A549 (cell line): ENCODE measurements around the gene STAT2. TPM values are rescaled to one million over a fixed set of nuclear protein-coding genes. Genes with fewer than 3 reads are reported as not detected.

Source experiments
- ATAC-seq, 2 experiments: fragments of 200-7000 bp in 1 of 2; fragments of >200 bp in 1 of 2; cut with Nextera tagmentation in 1 of 2; cut with Tn5 transposase in 1 of 2; 3 replicates each; pipeline versions ENCODE4 v1.8.0 to v1.9.1; 2018 to 2020; ENCODE audit warnings: mild to moderate bottlenecking in 1 of 2, moderate library complexity in 1 of 2
- CTCF ChIA-PET: fragments of 300-600 bp; sonication (Branson Sonifier 250); formaldehyde crosslinking; extraction: SDS; loops from one replicate; lab custom pipeline; 2021; ENCODE audit warnings: antibody characterized with exemption, inconsistent platforms; lab: Yijun Ruan, JAX
- POLR2A ChIA-PET: fragments of 350-600 bp; formaldehyde crosslinking; extraction: SDS; loops from one replicate; lab custom pipeline; 2021; ENCODE audit warnings: antibody characterized with exemption, inconsistent platforms; lab: Yijun Ruan, JAX
- DNase-seq, 2 experiments: peaks; one replicate each; pipeline versions ENCODE4 v3.0.0 to v3.0.0-alpha.2; 2011 to 2016; ENCODE audit warnings: low read depth in 1 of 2, low spot score in 1 of 2
- FAIRE-seq: peaks from 2 replicates; lab custom pipeline; 2011; peaks lifted over from hg19 to GRCh38; lab: Jason Lieb, UNC
- H3K27ac ChIP-seq, 2 experiments: fragments of >200 bp; sonication (Bioruptor Twin); formaldehyde crosslinking; 3 replicates each; pipeline ENCODE4 v1.5.1; 2016 to 2017
- H3K4me1 ChIP-seq: fragments of >200 bp; sonication (Bioruptor Twin); formaldehyde crosslinking; 3 replicates; pipeline ENCODE4 v1.6.1; 2016
- H3K4me2 ChIP-seq: fragments of >200 bp; sonication (Bioruptor Twin); formaldehyde crosslinking; 3 replicates; pipeline ENCODE4 v1.6.1; 2016
- H3K4me3 ChIP-seq: fragments of >200 bp; sonication (Bioruptor Twin); formaldehyde crosslinking; 3 replicates; pipeline ENCODE4 v1.5.1; 2016
- H3K9me3 ChIP-seq: fragments of >200 bp; sonication (Bioruptor Twin); formaldehyde crosslinking; 3 replicates; pipeline ENCODE4 v1.6.1; 2016
- CBX2 ChIP-seq: fragments of 200-600 bp; sonication (generic); IDR thresholded peaks from 2 replicates; pipeline ENCODE4 v1.6.1; 2016; ENCODE audit warnings: low read depth, mild to moderate bottlenecking, borderline replicate concordance
- EP300 ChIP-seq, 2 experiments: fragments of >200 bp; sonication (Bioruptor Twin); formaldehyde crosslinking; IDR thresholded peaks; 2 replicates in 1 of 2; 3 replicates in 1 of 2; pipeline ENCODE4 v1.6.1; 2016 to 2017
- HOXA7 ChIP-seq: fragments of 250-450 bp; sonication (Bioruptor Pico); IDR thresholded peaks from 2 replicates; pipeline ENCODE4 v1.5.0; 2020; ENCODE audit warnings: mild to moderate bottlenecking, moderate library complexity
- JUN ChIP-seq, 2 experiments: fragments of >200 bp; sonication (Bioruptor Twin); formaldehyde crosslinking; IDR thresholded peaks; 2 replicates in 1 of 2; 3 replicates in 1 of 2; pipeline ENCODE4 v1.6.1; 2016 to 2017
- KDM5A ChIP-seq: fragments of 200-600 bp; sonication (generic); IDR thresholded peaks from 2 replicates; pipeline ENCODE4 v1.6.1; 2016; ENCODE audit warnings: antibody characterized with exemption, mild to moderate bottlenecking
- MYC ChIP-seq: IDR thresholded peaks from 2 replicates; pipeline ENCODE4 v1.6.1; 2012; ENCODE audit warnings: mild to moderate bottlenecking, inconsistent platforms, low read length, improper control_type of control experiment, borderline replicate concordance
- PHF8 ChIP-seq: fragments of 200-600 bp; sonication (generic); IDR thresholded peaks from 2 replicates; pipeline ENCODE4 v1.6.1; 2016; ENCODE audit warnings: low read depth, mild to moderate bottlenecking, antibody characterized with exemption, moderate library complexity, borderline replicate concordance
- POLR2A ChIP-seq: IDR thresholded peaks from 2 replicates; pipeline ENCODE4 v1.6.1; 2012; ENCODE audit warnings: mild to moderate bottlenecking, low read length
- RARB ChIP-seq: fragments of 250-450 bp; sonication (Bioruptor Pico); IDR thresholded peaks from 2 replicates; pipeline ENCODE4 v1.8.0; 2021; ENCODE audit warnings: mild to moderate bottlenecking, moderate library complexity
- SREBF2 ChIP-seq: fragments of 450-650 bp; IDR thresholded peaks from 2 replicates; pipeline ENCODE4 v1.6.1; 2014; ENCODE audit warnings: mild to moderate bottlenecking, moderate library complexity
- TFCP2L1 ChIP-seq: fragments of 250-450 bp; sonication (Bioruptor Pico); IDR thresholded peaks from 2 replicates; pipeline ENCODE4 v1.5.0; 2021; ENCODE audit warnings: mild to moderate bottlenecking
- WGBS: methylation state at CpG from one replicate; pipeline ENCODE4 v1.1.6; 2017; ENCODE audit errors: missing lambda C conversion rate; 5-methylcytosine and 5-hydroxymethylcytosine counted together
- polyA plus RNA-seq, 4 experiments: library from polyadenylated mRNA; depleted of rRNA in 3 of 4; stranded (reverse); fragments of >200 nt; fragmentation: RNase III in 1 of 4; extraction: RNeasy Plus Mini Kit Qiagen cat#74134 plus additional on column Dnase treatment in 1 of 4; gene quantifications; 2 replicates in 3 of 4; 3 replicates in 1 of 4; pipeline ENCODE4 v1.2.3, GENCODE V29; 2011 to 2017
- TF ChIP-seq, protein P1 (sequence below): fragments of 450-650 bp; IDR thresholded peaks from 2 replicates; pipeline ENCODE4 v1.6.1; 2014; ENCODE audit warnings: antibody characterized with exemption
- TF ChIP-seq, protein P2 (sequence below): IDR thresholded peaks from 2 replicates; pipeline ENCODE4 v1.6.1; 2012
- TF ChIP-seq, protein P3 (sequence below): IDR thresholded peaks from 2 replicates; pipeline ENCODE4 v1.6.1; 2012
- TF ChIP-seq, protein P4 (sequence below): fragments of >200 bp; sonication (Bioruptor Twin); formaldehyde crosslinking; IDR thresholded peaks from 3 replicates; pipeline ENCODE4 v1.6.1; 2016
- TF ChIP-seq, protein P5 (sequence below): IDR thresholded peaks from 2 replicates; pipeline ENCODE4 v1.6.1; 2012; ENCODE audit warnings: low read depth, borderline replicate concordance

The STAT2 gene
- polyA plus RNA-seq, 2 of the 4 experiments (the other 2 are of a cell fraction) = 22.2 to 29.5 TPM

DNA sequence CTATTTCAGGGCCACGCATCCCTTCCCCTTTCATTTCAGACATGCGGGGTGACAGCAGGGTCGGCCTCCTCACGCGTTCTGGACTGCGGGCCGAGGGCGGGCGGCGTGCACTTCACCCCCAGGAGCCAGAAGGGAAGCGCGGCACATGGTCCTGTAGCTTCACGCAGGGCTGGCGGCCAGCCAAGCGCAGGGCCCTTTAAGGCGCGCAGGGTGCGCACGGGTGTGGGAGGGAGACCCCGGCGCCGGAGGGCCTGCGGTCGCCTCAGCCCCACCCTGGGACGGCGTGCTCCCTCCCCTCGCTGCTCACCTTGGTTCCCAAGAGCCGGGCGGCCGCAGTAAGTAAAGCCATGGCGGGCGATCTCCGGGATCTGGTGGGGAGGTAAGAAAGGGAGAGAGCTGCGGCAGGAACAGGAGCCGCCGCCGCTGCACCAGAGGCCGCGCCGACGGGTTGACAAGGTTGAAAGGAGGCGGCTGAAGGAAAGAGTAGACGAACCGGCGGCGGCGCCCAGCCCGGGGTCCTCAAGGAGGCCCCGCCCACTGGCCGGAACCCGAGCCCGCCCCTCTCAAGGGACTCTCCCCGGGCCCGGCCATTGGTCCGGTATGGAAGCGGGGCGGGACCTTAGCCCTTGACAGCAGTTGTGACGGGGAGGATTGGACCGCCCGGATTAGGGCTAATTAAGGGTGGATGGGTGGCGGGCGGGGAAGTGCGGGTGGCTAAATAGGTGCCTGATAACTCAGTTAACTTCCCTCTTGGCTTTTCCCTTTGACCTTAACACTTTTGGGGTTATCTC, 59.9 kb downstream of the STAT2 start, which contains the start of gene CS:
Gene CS, minus strand, starts transcription at position 478 of the 791 bp plus-strand sequence. Its CDS starts 129 bp downstream, at position 349.
- CTCF ChIA-PET = interaction anchor here (0.9 to 3.5 kb wide), 6 partner anchors 32 to 110 kb away, joined by 3 to 13 read pairs (median 4); partner anchors contain the start of genes ANKRD52, COQ10A and SMARCC2

DNA sequence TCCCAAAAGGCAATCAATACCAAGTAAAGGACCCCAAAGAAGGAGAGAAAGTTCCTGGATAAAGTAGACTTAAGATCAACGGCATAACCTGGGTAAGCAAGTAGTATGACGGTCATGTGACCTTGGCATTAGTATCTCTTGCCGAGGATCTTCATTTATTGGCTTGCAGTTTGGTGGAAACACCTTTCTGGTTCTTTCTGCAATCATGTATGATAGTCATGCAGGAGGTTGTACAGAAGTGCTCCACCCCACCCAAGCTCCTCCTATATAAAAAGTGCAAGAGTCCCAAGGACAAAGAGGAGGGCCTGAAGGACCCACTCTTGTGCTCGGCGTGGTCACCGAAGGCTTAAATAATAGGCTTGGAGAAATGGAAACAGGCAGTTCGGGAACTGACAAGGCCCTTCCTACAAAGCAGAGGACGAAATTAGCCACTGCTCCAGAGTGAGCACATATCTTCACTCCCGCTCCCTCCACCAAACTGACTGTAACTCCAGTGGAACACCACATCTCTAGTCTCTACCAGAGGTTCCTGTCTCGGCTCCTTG, 60.5 kb downstream of the STAT2 start:
- ATAC-seq = peak; percentile 27 to 55
- H3K4me2 ChIP-seq = peak overlapping the region; percentile 78
- CTCF ChIA-PET = interaction anchor here (0.9 to 3.5 kb wide), 7 partner anchors 9 to 109 kb away, joined by 3 to 13 read pairs (median 4); partner anchors contain the start of genes ANKRD52, COQ10A, RNF41 and SMARCC2
- H3K4me1 ChIP-seq = peaks cover 23% of the 10 kb centered on the region; the same call in 2 of the 3 replicates
- TF ChIP-seq TFCP2L1 (no peak), KDM5A (no peak), HOXA7 (CRISPR knock-in tag) (no peak)
- TF ChIP-seq, protein P1, sequence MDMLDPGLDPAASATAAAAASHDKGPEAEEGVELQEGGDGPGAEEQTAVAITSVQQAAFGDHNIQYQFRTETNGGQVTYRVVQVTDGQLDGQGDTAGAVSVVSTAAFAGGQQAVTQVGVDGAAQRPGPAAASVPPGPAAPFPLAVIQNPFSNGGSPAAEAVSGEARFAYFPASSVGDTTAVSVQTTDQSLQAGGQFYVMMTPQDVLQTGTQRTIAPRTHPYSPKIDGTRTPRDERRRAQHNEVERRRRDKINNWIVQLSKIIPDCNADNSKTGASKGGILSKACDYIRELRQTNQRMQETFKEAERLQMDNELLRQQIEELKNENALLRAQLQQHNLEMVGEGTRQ = peak; percentile 66
- TF ChIP-seq, all 56 proteins: peak for 1
- POLR2A ChIA-PET = interaction anchor here (0.6 to 2.9 kb wide), 6 partner anchors 9 to 124 kb away, joined by 3 to 11 read pairs (median 3); partner anchors contain the start of genes ANKRD52, CNPY2 and RNF41
- WGBS = 4% methylated on average over 10 of the region's 10 CpGs
- Histone ChIP-seq H3K4me3 (peak overlapping the region; percentile 69), H3K9me3 (no peaks in the 10 kb centered on the region), H3K27ac (peak overlapping the region; percentile 90 to 91)
- FAIRE-seq (no peak), DNase-seq (peak in 1 of 2 experiments; percentile 27)

More for the DNA sequence above, 59.9 kb downstream of the STAT2 start, which contains the start of gene CS:
- FAIRE-seq = no peak
- peak within 1 kb of the TSS; percentile 90 to 91 for H3K27ac ChIP-seq
- TF ChIP-seq, protein P2, sequence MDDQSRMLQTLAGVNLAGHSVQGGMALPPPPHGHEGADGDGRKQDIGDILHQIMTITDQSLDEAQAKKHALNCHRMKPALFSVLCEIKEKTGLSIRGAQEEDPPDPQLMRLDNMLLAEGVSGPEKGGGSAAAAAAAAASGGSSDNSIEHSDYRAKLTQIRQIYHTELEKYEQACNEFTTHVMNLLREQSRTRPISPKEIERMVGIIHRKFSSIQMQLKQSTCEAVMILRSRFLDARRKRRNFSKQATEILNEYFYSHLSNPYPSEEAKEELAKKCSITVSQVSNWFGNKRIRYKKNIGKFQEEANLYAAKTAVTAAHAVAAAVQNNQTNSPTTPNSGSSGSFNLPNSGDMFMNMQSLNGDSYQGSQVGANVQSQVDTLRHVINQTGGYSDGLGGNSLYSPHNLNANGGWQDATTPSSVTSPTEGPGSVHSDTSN = peak; percentile 45; the same call in 1 of the 2 replicates
- TF ChIP-seq, protein P3, sequence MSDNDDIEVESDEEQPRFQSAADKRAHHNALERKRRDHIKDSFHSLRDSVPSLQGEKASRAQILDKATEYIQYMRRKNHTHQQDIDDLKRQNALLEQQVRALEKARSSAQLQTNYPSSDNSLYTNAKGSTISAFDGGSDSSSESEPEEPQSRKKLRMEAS = peak; percentile 96
- TF ChIP-seq RARB (CRISPR knock-in tag) (no peak), POLR2A (peak; percentile 42), KDM5A (no peak), EP300 (IDR thresholded peaks at IDR 0.05) (no peak), JUN (IDR thresholded peaks at IDR 0.05) (peak; percentile 68 to 77; a peak in 3 of 5 replicates), SREBF2 (no peak), PHF8 (0 out of 2 replicates have a peak, but pooled peaks have one; percentile 43), CBX2 (no peak), MYC (0 out of 2 replicates have a peak, but pooled peaks have one; percentile 52)
- TF ChIP-seq, protein P4, sequence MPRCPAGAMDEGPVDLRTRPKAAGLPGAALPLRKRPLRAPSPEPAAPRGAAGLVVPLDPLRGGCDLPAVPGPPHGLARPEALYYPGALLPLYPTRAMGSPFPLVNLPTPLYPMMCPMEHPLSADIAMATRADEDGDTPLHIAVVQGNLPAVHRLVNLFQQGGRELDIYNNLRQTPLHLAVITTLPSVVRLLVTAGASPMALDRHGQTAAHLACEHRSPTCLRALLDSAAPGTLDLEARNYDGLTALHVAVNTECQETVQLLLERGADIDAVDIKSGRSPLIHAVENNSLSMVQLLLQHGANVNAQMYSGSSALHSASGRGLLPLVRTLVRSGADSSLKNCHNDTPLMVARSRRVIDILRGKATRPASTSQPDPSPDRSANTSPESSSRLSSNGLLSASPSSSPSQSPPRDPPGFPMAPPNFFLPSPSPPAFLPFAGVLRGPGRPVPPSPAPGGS = peak; percentile 73; the same call in 2 of the 3 replicates
- TF ChIP-seq, protein P5, sequence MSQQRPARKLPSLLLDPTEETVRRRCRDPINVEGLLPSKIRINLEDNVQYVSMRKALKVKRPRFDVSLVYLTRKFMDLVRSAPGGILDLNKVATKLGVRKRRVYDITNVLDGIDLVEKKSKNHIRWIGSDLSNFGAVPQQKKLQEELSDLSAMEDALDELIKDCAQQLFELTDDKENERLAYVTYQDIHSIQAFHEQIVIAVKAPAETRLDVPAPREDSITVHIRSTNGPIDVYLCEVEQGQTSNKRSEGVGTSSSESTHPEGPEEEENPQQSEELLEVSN = peak; percentile 53
- TF ChIP-seq, protein P1 = no peak
- WGBS = under 1% methylated on average over 34 of the region's 63 CpGs
- peak within 1 kb of the TSS; percentile 78 for H3K4me2 ChIP-seq
- POLR2A ChIA-PET = interaction anchor here (0.6 to 2.9 kb wide), 6 partner anchors 8 to 124 kb away, joined by 3 to 11 read pairs (median 3); partner anchors contain the start of genes ANKRD52, CNPY2 and RNF41
- DNase-seq = peak; percentile 94 to 98
- peaks cover 23% of the 10 kb centered on the region; the same call in 2 of the 3 replicates for H3K4me1 ChIP-seq
- no peaks in the 10 kb centered on the region for H3K9me3 ChIP-seq
- ATAC-seq = peak; percentile 94 to 97
- peak within 1 kb of the TSS; percentile 69 for H3K4me3 ChIP-seq
